HG03354 (cell line): ENCODE data around the gene HS1BP3.

Source experiments
- ATAC-seq: cut with Tn5 transposase; IDR thresholded peaks from one replicate; pipeline ENCODE4 v1.9.1; 2021; ENCODE audit warnings: mild to moderate bottlenecking; ENCODE audit not compliant: unreplicated experiment, poor library complexity, severe bottlenecking

HS1BP3 gene

GRCh38 chr2:20609995-20610357 lies 40.9 kb downstream of the HS1BP3 start:
- no peak for ATAC-seq

GRCh38 chr2:20609349-20609994 lies 41.4 kb downstream of the HS1BP3 start:
- no peak for ATAC-seq

- ATAC-seq: no peak
Measured at GRCh38 chr2:20608666-20609348, 42.1 kb downstream of the HS1BP3 start.

- no peak for ATAC-seq
Measured at GRCh38 chr2:20607446-20607845, 43.5 kb downstream of the HS1BP3 start.

DNA sequence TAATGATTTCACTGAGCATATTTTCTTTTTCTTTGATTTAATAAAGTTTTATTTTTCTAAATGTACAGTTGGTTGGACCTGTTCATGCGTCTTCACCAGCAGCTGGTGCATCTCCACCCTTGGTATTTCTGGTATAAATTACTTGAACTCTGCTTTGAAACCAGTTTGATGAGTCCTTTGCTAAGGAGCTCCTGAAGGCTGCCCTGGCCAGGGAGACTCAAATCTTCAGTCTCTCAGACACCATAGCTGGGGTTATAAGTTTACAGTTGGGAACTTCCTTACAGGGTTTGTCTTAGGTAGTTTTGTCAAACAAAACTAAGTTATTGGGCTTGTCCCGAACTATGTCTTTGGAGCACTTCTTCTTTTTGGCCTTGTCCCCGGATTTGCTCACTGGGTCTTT lies 44.7 kb downstream of the HS1BP3 start:
- no peak for ATAC-seq

- no peak for ATAC-seq
Measured at GRCh38 chr2:20604951-20605381, 45.9 kb downstream of the HS1BP3 start.

DNA sequence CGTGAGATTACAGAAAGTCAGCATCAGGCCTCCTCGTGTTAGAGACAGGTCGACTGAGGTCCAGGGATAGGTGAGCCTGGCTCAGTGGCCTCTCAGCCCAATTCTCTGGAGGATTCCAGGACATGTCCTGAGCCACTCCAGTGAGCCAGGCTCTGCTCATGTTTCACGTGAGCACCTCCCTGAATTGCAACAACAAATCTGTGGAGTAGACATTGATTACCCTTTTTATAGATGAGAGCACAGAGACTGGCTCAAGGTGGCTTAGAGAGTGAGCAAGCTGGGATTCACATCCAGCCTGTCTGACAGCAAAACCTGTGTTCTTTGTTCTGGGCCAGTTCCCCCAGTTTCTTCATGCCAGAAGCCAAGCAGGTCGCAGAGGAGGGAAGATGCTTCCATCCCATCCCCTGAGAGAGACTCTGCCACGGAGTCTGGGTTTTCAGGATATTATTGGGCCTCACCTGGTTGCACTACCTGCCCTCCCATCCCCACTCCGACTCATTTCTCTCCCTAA lies 46.4 kb downstream of the HS1BP3 start:
- no peak for ATAC-seq

GRCh38 chr2:20603791-20604190 lies 47.1 kb downstream of the HS1BP3 start:
- no peak for ATAC-seq

- ATAC-seq: no peak
Measured at GRCh38 chr2:20602803-20603202, 48.1 kb downstream of the HS1BP3 start.

DNA sequence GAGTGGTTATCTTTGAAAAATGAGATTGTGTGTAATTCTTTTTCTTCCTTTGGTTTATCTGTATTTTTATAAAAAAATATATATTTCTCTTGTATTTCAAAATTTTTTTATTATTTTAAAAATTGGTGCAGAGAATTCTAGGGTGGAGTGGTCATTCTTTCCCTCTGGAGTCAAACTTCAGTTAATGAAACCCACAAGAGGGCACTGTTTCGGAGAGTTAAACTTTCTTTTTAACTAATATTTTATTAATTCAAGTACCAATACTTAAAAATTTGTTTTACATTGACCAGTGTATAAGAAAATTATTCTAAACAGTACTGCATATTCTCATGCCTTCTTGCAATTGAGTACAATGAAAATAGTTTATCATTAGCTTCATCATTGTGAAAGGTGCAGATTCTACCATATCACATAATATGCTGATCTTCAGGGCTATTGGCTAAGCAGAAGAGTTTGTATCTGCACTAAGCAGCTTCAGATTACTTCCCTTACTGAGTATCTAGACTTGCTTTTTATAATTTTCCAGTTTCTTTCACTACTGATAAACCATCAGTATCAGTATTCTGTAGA lies 50.1 kb downstream of the HS1BP3 start:
- ATAC-seq: no peak

GRCh38 chr2:20599861-20600461 lies 50.9 kb downstream of the HS1BP3 start:
- ATAC-seq: no peak

GRCh38 chr2:20599001-20599600 lies 51.8 kb downstream of the HS1BP3 start:
- no peak for ATAC-seq

GRCh38 chr2:20597860-20598183 lies 53.1 kb downstream of the HS1BP3 start:
- ATAC-seq: no peak

- ATAC-seq: no peak
Measured at GRCh38 chr2:20596973-20597859, 53.7 kb downstream of the HS1BP3 start.

- peak; percentile 18 for ATAC-seq
Measured at GRCh38 chr2:20596193-20596972, 54.5 kb downstream of the HS1BP3 start.

DNA sequence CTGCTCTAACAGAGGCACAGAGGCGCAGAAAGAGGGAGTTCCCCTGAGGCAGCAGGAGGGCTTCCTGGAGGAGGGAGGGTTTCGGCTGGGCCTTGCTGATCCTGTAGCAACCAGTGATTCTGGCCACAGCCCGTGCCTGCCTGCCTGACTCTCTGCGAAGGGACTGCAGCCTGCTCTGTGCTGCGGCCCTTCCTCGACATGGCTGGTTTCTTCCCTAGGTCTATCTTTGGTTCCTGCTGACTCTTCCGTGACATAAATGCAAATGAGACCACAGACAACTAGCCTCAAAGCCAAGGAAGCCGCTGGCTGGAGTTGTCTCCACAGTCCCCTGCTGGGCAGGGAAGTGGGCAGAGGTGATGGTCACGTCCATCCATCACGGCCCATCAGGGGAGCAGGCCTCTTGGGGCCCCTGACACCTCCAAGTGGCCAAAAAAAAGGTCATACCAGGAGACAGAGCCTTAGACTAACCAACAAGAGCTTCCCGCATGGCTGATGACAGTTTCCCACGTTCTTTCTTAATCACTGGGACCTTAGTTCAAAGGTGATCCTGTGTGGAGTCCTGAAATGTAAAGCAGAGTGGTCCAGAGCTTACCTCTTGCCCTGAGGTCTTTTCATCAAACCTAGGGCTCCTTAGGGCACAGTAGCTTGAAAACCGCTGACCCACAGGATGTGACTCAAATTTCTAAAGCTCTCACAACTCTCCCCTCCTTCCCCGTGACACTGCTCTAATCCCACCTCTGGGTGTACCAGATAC lies 55.3 kb downstream of the HS1BP3 start:
- ATAC-seq: peak; percentile 93

GRCh38 chr2:20594957-20595356 lies 55.9 kb downstream of the HS1BP3 start:
- no peak for ATAC-seq
